Astrocyte of the spinal cord (primary cell): Measurements from ENCODE around the gene C14orf39.

Source experiments
- DNase-seq: peaks from one replicate; pipeline ENCODE4 v3.0.0; 2011; ENCODE audit warnings: low read depth, low spot score
- H3K4me3 ChIP-seq: 2 replicates; pipeline ENCODE4 v1.5.1; 2011; ENCODE audit warnings: low read depth, mild to moderate bottlenecking, low read length, moderate library complexity
- in situ Hi-C: cut with HindIII; loops from 2 replicates; pipeline ENCODE4 v1.10.0; 2017; ENCODE audit warnings: low sequenced_read_pairs
- TF ChIP-seq, protein P1 (sequence below): IDR thresholded peaks from 2 replicates; pipeline ENCODE4 v1.5.1; 2012; ENCODE audit warnings: low read depth, mild to moderate bottlenecking, low read length, inconsistent platforms

Gene C14orf39

DNA sequence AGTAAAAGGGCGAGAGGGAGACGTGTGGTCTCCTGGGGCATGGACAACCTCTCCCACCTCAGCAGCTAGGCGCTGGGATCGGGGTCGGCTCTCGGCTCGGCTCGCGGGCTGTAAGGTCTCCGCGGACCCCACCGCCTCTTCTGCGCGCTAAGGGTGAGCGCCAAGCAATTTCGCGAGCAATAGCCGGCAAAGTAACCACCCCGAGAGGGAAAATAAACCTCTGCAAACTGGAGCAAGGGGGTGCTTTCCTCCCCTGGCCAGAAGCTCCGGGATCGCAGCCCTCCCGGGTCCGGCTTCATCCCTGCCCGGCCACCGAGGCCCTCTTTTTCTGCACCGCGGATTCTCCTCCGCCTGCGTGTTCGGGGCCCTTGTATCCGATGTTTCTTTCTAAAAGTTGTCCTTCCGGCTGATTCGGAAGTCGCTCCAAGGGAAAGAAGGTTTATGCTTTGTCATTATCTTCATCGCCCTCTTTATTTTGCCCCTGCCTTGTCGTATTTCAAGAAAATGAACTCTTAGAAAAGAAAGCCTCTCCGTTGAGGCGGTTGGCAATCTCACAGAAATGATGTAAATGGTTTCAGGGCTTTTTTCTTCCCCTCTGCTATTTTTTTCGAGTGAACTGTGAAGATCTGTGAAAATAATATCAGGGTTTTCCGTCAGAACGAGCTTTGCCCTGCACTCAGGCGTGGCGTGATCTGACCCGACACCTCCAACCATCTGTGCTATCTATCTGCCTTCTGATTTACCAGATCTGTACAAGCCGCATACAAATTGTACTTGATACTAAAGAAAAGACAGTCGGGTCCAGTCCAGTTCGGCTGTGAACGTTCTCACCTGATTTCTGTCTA, 21.3 kb upstream of the C14orf39 start:
- TF ChIP-seq, protein P1, sequence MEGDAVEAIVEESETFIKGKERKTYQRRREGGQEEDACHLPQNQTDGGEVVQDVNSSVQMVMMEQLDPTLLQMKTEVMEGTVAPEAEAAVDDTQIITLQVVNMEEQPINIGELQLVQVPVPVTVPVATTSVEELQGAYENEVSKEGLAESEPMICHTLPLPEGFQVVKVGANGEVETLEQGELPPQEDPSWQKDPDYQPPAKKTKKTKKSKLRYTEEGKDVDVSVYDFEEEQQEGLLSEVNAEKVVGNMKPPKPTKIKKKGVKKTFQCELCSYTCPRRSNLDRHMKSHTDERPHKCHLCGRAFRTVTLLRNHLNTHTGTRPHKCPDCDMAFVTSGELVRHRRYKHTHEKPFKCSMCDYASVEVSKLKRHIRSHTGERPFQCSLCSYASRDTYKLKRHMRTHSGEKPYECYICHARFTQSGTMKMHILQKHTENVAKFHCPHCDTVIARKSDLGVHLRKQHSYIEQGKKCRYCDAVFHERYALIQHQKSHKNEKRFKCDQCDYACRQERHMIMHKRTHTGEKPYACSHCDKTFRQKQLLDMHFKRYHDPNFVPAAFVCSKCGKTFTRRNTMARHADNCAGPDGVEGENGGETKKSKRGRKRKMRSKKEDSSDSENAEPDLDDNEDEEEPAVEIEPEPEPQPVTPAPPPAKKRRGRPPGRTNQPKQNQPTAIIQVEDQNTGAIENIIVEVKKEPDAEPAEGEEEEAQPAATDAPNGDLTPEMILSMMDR = no peak
- in situ Hi-C loops = no loop called here
- no peak overlapping the region for H3K4me3 ChIP-seq

DNA sequence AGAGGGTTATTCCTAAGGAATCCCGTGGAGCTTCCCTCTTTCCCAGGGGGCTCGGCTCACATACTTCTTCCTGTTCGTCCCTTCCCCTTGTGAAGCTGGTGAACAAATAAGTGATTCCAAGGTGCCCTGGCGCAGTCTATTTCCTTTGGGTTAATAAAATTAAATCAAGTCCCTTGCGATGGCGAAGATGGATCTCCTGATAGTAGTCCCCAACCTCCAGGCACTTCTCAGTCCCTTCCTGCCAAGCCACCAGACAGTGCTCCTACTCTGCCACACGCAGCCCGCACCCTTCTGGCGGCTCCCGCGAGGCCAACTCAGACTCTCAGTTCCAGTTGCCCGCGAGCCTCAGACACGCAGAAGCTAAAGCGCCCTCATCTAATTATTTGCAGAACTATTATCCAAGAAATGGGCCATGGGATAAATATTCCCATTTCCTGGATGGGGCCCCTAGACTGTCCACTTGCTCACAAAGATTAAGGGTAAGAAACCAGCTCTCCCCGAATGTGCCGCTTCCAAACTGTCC, 20.7 kb upstream of the C14orf39 start:
- in situ Hi-C loops = no loop called here
- no peak overlapping the region for H3K4me3 ChIP-seq
- TF ChIP-seq, protein P1 = no peak
- DNase-seq = no peak

More for the DNA sequence above, 21.3 kb upstream of the C14orf39 start:
- no peak for DNase-seq

DNA sequence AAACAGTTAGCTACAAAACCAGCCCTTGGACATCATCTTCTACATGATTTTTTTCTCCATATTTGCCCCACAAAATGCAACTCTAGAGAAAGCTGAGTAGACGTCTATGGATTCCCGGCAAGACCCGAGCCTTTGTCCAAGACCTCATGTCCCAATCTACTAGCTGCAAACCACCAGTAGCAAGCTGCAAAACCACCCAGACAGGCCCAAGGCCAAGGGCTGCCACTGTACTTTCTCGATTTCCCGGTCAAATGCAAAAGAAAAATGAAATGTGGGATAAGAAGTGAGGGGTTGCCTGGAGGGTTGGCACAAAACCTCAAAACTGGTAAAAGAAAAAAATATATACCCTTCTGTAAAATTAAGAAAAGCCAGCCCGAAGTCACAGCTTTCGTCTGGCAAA, 20.1 kb upstream of the C14orf39 start:
- no peak for DNase-seq
- in situ Hi-C loops = no loop called here
- no peak overlapping the region for H3K4me3 ChIP-seq
- TF ChIP-seq, protein P1 = no peak

DNA sequence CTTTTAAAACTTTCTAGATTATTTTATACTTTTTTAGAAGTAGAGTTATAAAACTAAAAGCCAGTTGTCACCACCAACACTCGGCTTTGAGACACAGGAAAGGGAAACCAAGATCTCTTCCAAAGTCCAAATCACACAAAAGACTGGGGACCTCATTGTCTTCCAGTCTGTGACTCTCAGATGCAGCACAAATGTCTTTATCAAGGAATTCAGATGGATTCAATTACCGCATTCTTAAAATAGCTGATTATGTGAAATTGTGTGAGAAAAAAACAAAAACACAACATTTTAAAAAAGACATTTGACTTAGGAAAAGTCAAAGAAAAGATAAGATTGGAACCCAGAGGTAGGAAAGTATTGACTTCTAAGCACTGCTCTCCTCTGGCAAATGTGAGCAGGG, 19.6 kb upstream of the C14orf39 start:
- in situ Hi-C loops = no loop called here
- no peak overlapping the region for H3K4me3 ChIP-seq
- DNase-seq = no peak

DNA sequence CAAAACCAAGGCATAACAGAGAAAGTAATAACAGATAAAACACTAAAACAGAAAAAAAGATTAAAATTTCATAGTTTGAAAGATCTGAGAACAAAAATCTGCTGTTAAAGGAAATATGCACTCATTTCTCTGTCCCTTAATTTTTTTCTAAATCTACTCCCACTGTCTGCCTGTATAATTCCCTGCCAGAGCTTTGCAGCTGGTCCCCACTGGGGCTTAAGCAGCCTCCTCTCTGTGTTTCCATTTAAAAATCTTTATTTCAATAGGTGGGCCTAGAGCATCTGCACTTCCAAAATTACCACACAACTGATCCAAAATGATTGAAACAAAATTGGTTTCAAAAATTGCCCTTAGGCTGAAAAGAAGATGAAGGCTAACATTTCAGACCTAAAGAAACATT, 16.7 kb upstream of the C14orf39 start:
- TF ChIP-seq, protein P1 = no peak
- in situ Hi-C loops = no loop called here
- no peak for DNase-seq
- H3K4me3 ChIP-seq = no peak overlapping the region

More for the DNA sequence above, 19.6 kb upstream of the C14orf39 start:
- TF ChIP-seq, protein P1 = no peak

DNA sequence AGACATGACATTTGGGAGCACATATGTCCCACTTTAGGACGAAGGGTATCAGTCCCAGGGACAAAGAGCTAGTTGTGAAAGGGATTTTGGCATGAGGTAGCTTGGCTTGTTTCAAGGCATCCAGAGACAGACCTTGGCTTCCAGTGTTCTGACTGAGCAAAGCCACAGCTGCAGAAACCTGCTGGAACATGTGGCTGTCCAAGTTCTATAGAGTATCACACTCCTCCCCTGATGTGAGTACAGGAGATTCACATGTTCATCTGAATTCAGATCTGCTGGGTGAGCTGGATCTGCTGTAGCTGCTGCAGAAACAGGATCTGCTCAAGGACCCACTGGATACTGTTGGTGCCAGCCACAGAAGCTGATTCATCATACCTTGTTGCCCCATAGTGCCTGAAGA, 10.1 kb upstream of the C14orf39 start:
- in situ Hi-C loops = no loop called here
- DNase-seq = no peak
- TF ChIP-seq, protein P1 = no peak
- H3K4me3 ChIP-seq = no peak overlapping the region
